Esophagus muscularis mucosa (tissue), 4 donors: ENCODE data around the gene PIP4P1. TPM values are rescaled to one million over a fixed set of nuclear protein-coding genes. Genes with fewer than 3 reads are reported as not detected.

Experiments used
- DNase-seq: peaks from one replicate; pipeline ENCODE4 v3.0.0-alpha.2; 2017; ENCODE audit errors: extremely low spot score
- H3K27ac ChIP-seq, 4 donors: fragments of 200-600 bp; sonication (generic); replicated peaks in 1 of 4; 1 replicate in 3 of 4; 2 replicates in 1 of 4; pipeline ENCODE4 v1.5.1; 2016 to 2019; ENCODE audit warnings: mild to moderate bottlenecking in 1 of 4
- H3K27me3 ChIP-seq, 4 donors: fragments of 200-600 bp; sonication (generic); one replicate each; pipeline versions ENCODE4 v1.5.1 to v1.6.0; 2016 to 2019
- H3K36me3 ChIP-seq, 4 donors: fragments of 200-600 bp; sonication (generic); one replicate each; pipeline ENCODE4 v1.5.1; 2016 to 2019
- H3K4me1 ChIP-seq, 4 donors: fragments of 200-600 bp; sonication (generic); one replicate each; pipeline ENCODE4 v1.5.1; 2016 to 2019
- H3K4me3 ChIP-seq, 4 donors: fragments of 200-600 bp; sonication (generic); 1 replicate in 2 of 4; 2 replicates in 2 of 4; pipeline ENCODE4 v1.5.1; 2016 to 2019; ENCODE audit warnings: mild to moderate bottlenecking in 4 of 4, moderate library complexity in 1 of 4
- H3K9me3 ChIP-seq, 4 donors: fragments of 200-600 bp; sonication (generic); 1 replicate in 3 of 4; 2 replicates in 1 of 4; pipeline ENCODE4 v1.5.1; 2016 to 2019
- CTCF ChIP-seq, 3 experiments: fragments of 200-600 bp in 2 of 3; fragments of 450-650 bp in 1 of 3; sonication (generic) in 2 of 3; IDR thresholded peaks; one replicate each; pipeline ENCODE4 v1.5.1; 2017 to 2019; ENCODE audit warnings: antibody characterized with exemption in 3 of 3, mild to moderate bottlenecking in 2 of 3, moderate library complexity in 1 of 3
- EP300 ChIP-seq: sonication (generic); formaldehyde crosslinking; IDR thresholded peaks from one replicate; pipeline ENCODE4 v1.6.1; 2017; ENCODE audit warnings: antibody characterized with exemption
- POLR2A ChIP-seq: fragments of 450-650 bp; IDR thresholded peaks from one replicate; pipeline ENCODE4 v1.6.1; 2017; ENCODE audit warnings: antibody characterized with exemption, moderate library complexity, mild to moderate bottlenecking, low read depth
- POLR2AphosphoS5 ChIP-seq, 2 donors: sonication (generic); formaldehyde crosslinking; IDR thresholded peaks; one replicate each; pipeline ENCODE4 v1.6.1; 2017; ENCODE audit warnings: antibody characterized with exemption in 2 of 2
- WGBS: methylation state at CpG from one replicate; pipeline ENCODE4 v1.1.5; 2018; 5-methylcytosine and 5-hydroxymethylcytosine counted together
- intact Hi-C: fragments of 100-400 bp; cut with DNase I; formaldehyde crosslinking; loops from one replicate; pipeline ENCODE4 v1.15.1; 2023
- total RNA-seq, 4 donors: library from RNA; depleted of rRNA; stranded (reverse); fragments of >200 nt; gene quantifications; one replicate each; pipeline versions ENCODE4 v1.1.0 to v1.2.1, GENCODE V29; 2016

Gene PIP4P1
- total RNA-seq, 4 donors from 2014 or later = 18.7 to 27.9 (median 24.5) TPM

- Histone ChIP-seq H3K9me3 (no peaks in the 10 kb centered on the region), H3K27ac (no peak overlapping the region), H3K27me3 (no peaks in the 10 kb centered on the region), H3K4me1 (no peaks in the 10 kb centered on the region), H3K36me3 (no peaks in the 10 kb centered on the region), H3K4me3 (no peak overlapping the region)
- intact Hi-C loops = no loop called here
- 96% methylated on average over 2 of the region's 2 CpGs for WGBS
- TF ChIP-seq POLR2A (no peak), EP300 (no peak), POLR2AphosphoS5 (IDR thresholded peaks at IDR 0.05) (no peak), CTCF (IDR thresholded peaks at IDR 0.05) (no peak)
- no peak for DNase-seq
Observed at GRCh38 chr14:20501346-20501745, 40.1 kb upstream of the PIP4P1 start.

- no peak for TF ChIP-seq POLR2A
- TF ChIP-seq EP300 = no peak
- no peak for TF ChIP-seq POLR2AphosphoS5 (IDR thresholded peaks at IDR 0.05)
- no peak for TF ChIP-seq CTCF (IDR thresholded peaks at IDR 0.05)
- intact Hi-C loops = no loop called here
- no peak for DNase-seq
- no peaks in the 10 kb centered on the region for H3K36me3 ChIP-seq
- H3K4me1 ChIP-seq = no peaks in the 10 kb centered on the region
- no peak overlapping the region for H3K4me3 ChIP-seq
- WGBS = 88% methylated on average over 5 of the region's 5 CpGs
- H3K27me3 ChIP-seq = no peaks in the 10 kb centered on the region
- no peak overlapping the region for H3K27ac ChIP-seq
- H3K9me3 ChIP-seq = no peaks in the 10 kb centered on the region
Observed at GRCh38 chr14:20499881-20500280, 38.6 kb upstream of the PIP4P1 start.

GRCh38 chr14:20499108-20499507, 37.9 kb upstream of the PIP4P1 start:
- Histone ChIP-seq H3K27ac (no peak overlapping the region), H3K4me1 (no peaks in the 10 kb centered on the region), H3K27me3 (no peaks in the 10 kb centered on the region), H3K4me3 (no peak overlapping the region), H3K9me3 (no peaks in the 10 kb centered on the region), H3K36me3 (no peaks in the 10 kb centered on the region)
- 57% methylated on average over 4 of the region's 4 CpGs for WGBS
- DNase-seq = no peak
- TF ChIP-seq EP300 = no peak
- no peak for TF ChIP-seq CTCF (IDR thresholded peaks at IDR 0.05)
- TF ChIP-seq POLR2A = no peak
- no peak for TF ChIP-seq POLR2AphosphoS5 (IDR thresholded peaks at IDR 0.05)
- intact Hi-C loops = no loop called here

GRCh38 chr14:20498622-20499021, 37.4 kb upstream of the PIP4P1 start:
- 89% methylated on average over 2 of the region's 2 CpGs for WGBS
- DNase-seq = no peak
- Histone ChIP-seq H3K36me3 (no peaks in the 10 kb centered on the region), H3K4me3 (no peak overlapping the region), H3K9me3 (no peaks in the 10 kb centered on the region), H3K4me1 (no peaks in the 10 kb centered on the region), H3K27ac (no peak overlapping the region), H3K27me3 (no peaks in the 10 kb centered on the region)
- intact Hi-C loops = no loop called here
- TF ChIP-seq EP300 (no peak), CTCF (IDR thresholded peaks at IDR 0.05) (no peak), POLR2A (no peak), POLR2AphosphoS5 (IDR thresholded peaks at IDR 0.05) (no peak)
